Hematopoietic multipotent progenitor cell (in vitro differentiated cells): Measurements from ENCODE around the gene MYLK4. TPM values are rescaled to one million over a fixed set of nuclear protein-coding genes. Genes with fewer than 3 reads are reported as not detected.

Experiments
- DNase-seq, 3 donors: peaks; one replicate each; pipeline ENCODE4 v3.0.0-alpha.2; 2011 to 2015; ENCODE audit warnings: low read depth in 2 of 3, low spot score in 2 of 3
- total RNA-seq: library from RNA; depleted of rRNA; stranded (reverse); fragments of >200 nt; gene quantifications from one replicate; pipeline ENCODE4 v1.2.3, GENCODE V29; 2012

MYLK4 gene
- total RNA-seq, 1 donor: 1.6 TPM

GRCh38 chr6:2738373-2738979 lies 12.2 kb downstream of the MYLK4 start:
- DNase-seq: peak; percentile 29 to 87 (median 77)

- no peak for DNase-seq
Measured at GRCh38 chr6:2737885-2738284, 12.8 kb downstream of the MYLK4 start.

- no peak for DNase-seq
Measured at GRCh38 chr6:2734488-2735166, 16.1 kb downstream of the MYLK4 start.

GRCh38 chr6:2733736-2734480 lies 16.8 kb downstream of the MYLK4 start:
- DNase-seq: no peak

- peak in 2 of 3 donors; percentile 97 to 99 for DNase-seq
Measured at GRCh38 chr6:2733324-2733723, 17.4 kb downstream of the MYLK4 start.

- DNase-seq: no peak
Measured at GRCh38 chr6:2732503-2733089, 18.1 kb downstream of the MYLK4 start.

GRCh38 chr6:2731281-2731909 lies 19.3 kb downstream of the MYLK4 start:
- DNase-seq: no peak

GRCh38 chr6:2730353-2731107 lies 20.2 kb downstream of the MYLK4 start:
- no peak for DNase-seq

GRCh38 chr6:2729921-2730320 lies 20.8 kb downstream of the MYLK4 start:
- no peak for DNase-seq

GRCh38 chr6:2725999-2726567 lies 24.6 kb downstream of the MYLK4 start:
- peak in 2 of 3 donors; percentile 83 to 90 for DNase-seq

GRCh38 chr6:2725364-2725988 lies 25.2 kb downstream of the MYLK4 start:
- no peak for DNase-seq

- no peak for DNase-seq
Measured at GRCh38 chr6:2721219-2721618, 29.5 kb downstream of the MYLK4 start.

GRCh38 chr6:2719093-2719455 lies 31.6 kb downstream of the MYLK4 start:
- peak in 2 of 3 donors; percentile 48 to 54 for DNase-seq

GRCh38 chr6:2718334-2719092 lies 32.2 kb downstream of the MYLK4 start:
- DNase-seq: peak in 2 of 3 donors; percentile 67 to 94

- no peak for DNase-seq
Measured at GRCh38 chr6:2716936-2717700, 33.6 kb downstream of the MYLK4 start.

GRCh38 chr6:2715737-2716136 lies 35.0 kb downstream of the MYLK4 start:
- no peak for DNase-seq

GRCh38 chr6:2714111-2714895 lies 36.4 kb downstream of the MYLK4 start:
- no peak for DNase-seq
